Activated naive CD8-positive, alpha-beta T cell treated with anti-CD3 and anti-CD28 coated beads, Interleukin-2, amount 50 U/mL, for 16 hours (primary cell): ENCODE data around the gene LPIN1.
"Not testable (repeated sequence)": the region's sequence is repeated elsewhere in the genome, so short reads cannot be mapped to it uniquely, and the experiment has no call there.

Experiments
- DNase-seq: peaks from one replicate; pipeline ENCODE4 v3.0.0-alpha.2; 2020; ENCODE audit warnings: low read depth, low spot score

Gene LPIN1

GRCh38 chr2:11832531-11832930 is 86.1 kb downstream of the LPIN1 start:
- DNase-seq: no peak

GRCh38 chr2:11833601-11834000 is 87.2 kb downstream of the LPIN1 start:
- DNase-seq: no peak

GRCh38 chr2:11835403-11835802 is 89.0 kb downstream of the LPIN1 start:
- DNase-seq: no peak

GRCh38 chr2:11836647-11837219 is 90.3 kb downstream of the LPIN1 start:
- no peak for DNase-seq

GRCh38 chr2:11837875-11838734 is 91.7 kb downstream of the LPIN1 start:
- DNase-seq: no peak

GRCh38 chr2:11839916-11840315 is 93.5 kb downstream of the LPIN1 start:
- DNase-seq: no peak

- no peak for DNase-seq
These were observed 95.9 kb downstream of the LPIN1 start for GRCh38 chr2:11842336-11842735.

- not testable (repeated sequence) for DNase-seq
These were observed 98.4 kb downstream of the LPIN1 start for GRCh38 chr2:11844798-11845197.

GRCh38 chr2:11847935-11848334 is 101.5 kb downstream of the LPIN1 start:
- DNase-seq: not testable (repeated sequence)

- no peak for DNase-seq
These were observed 103.7 kb downstream of the LPIN1 start for GRCh38 chr2:11850082-11850481.

GRCh38 chr2:11852526-11853196 is 106.2 kb downstream of the LPIN1 start:
- DNase-seq: no peak

- DNase-seq: no peak
These were observed 106.8 kb downstream of the LPIN1 start for GRCh38 chr2:11853197-11853588.

- no peak for DNase-seq
These were observed 108.8 kb downstream of the LPIN1 start for GRCh38 chr2:11855064-11855760.

- DNase-seq: no peak
These were observed 109.7 kb downstream of the LPIN1 start for GRCh38 chr2:11856095-11856494.

- DNase-seq: no peak
These were observed 112.5 kb downstream of the LPIN1 start for GRCh38 chr2:11858883-11859282.

- DNase-seq: not testable (repeated sequence)
These were observed 113.5 kb downstream of the LPIN1 start for GRCh38 chr2:11859975-11860374.

GRCh38 chr2:11861044-11861443 is 114.6 kb downstream of the LPIN1 start:
- DNase-seq: no peak

GRCh38 chr2:11862049-11862448 is 115.6 kb downstream of the LPIN1 start:
- no peak for DNase-seq

- no peak for DNase-seq
These were observed 116.7 kb downstream of the LPIN1 start for GRCh38 chr2:11863103-11863502.

GRCh38 chr2:11863513-11864328 is 117.3 kb downstream of the LPIN1 start:
- DNase-seq: peak; percentile 45

- no peak for DNase-seq
These were observed 118.3 kb downstream of the LPIN1 start for GRCh38 chr2:11864724-11865123.
